Immature natural killer cell (primary cell): ENCODE data around the gene EPN1. TPM values are rescaled to one million over a fixed set of nuclear protein-coding genes. Genes with fewer than 3 reads are reported as not detected.
"Not testable (repeated sequence)": the region's sequence is repeated elsewhere in the genome, so short reads cannot be mapped to it uniquely, and the experiment has no call there.

Source experiments
- DNase-seq, 3 donors: peaks; one replicate each; pipeline ENCODE4 v3.0.0; 2022; ENCODE audit warnings: mixed read lengths in 1 of 3
- H3K27ac Mint-ChIP-seq, 6 donors: one replicate each; pipeline ENCODE4 v1.8.0; 2020; ENCODE audit warnings: mixed read lengths in 6 of 6, mild to moderate bottlenecking in 5 of 6, inconsistent platforms in 4 of 6, moderate library complexity in 3 of 6
- H3K27me3 Mint-ChIP-seq, 3 donors: one replicate each; pipeline ENCODE4 v1.8.0; 2020 to 2021; ENCODE audit warnings: low read depth in 3 of 3, mild to moderate bottlenecking in 3 of 3, mixed read lengths in 3 of 3, moderate library complexity in 3 of 3, inconsistent platforms in 1 of 3
- H3K36me3 Mint-ChIP-seq, 3 donors: one replicate each; pipeline ENCODE4 v1.8.0; 2020; ENCODE audit warnings: mixed read lengths in 3 of 3, inconsistent platforms in 2 of 3, mild to moderate bottlenecking in 2 of 3
- H3K4me1 Mint-ChIP-seq, 2 donors: one replicate each; pipeline ENCODE4 v1.8.0; 2020; ENCODE audit warnings: inconsistent platforms in 2 of 2, mild to moderate bottlenecking in 2 of 2, mixed read lengths in 2 of 2, moderate library complexity in 1 of 2
- H3K4me3 Mint-ChIP-seq, 5 donors: one replicate each; pipeline ENCODE4 v1.8.0; 2020; ENCODE audit warnings: mild to moderate bottlenecking in 5 of 5, mixed read lengths in 5 of 5, inconsistent platforms in 3 of 5, moderate library complexity in 3 of 5
- H3K9me3 Mint-ChIP-seq, 6 donors: one replicate each; pipeline ENCODE4 v1.8.0; 2020; ENCODE audit warnings: mild to moderate bottlenecking in 6 of 6, mixed read lengths in 6 of 6, inconsistent platforms in 4 of 6, moderate library complexity in 3 of 6
- polyA plus RNA-seq, 3 donors: library from polyadenylated mRNA; unstranded; fragments of 300-500 nt; fragmentation: Illumina TruSeq; gene quantifications; one replicate each; pipeline ENCODE4 v1.2.3, GENCODE V29; 2021

The EPN1 gene
- polyA plus RNA-seq, 3 donors from 2014 or later: 3.0 to 15.3 (median 3.7) TPM

DNA sequence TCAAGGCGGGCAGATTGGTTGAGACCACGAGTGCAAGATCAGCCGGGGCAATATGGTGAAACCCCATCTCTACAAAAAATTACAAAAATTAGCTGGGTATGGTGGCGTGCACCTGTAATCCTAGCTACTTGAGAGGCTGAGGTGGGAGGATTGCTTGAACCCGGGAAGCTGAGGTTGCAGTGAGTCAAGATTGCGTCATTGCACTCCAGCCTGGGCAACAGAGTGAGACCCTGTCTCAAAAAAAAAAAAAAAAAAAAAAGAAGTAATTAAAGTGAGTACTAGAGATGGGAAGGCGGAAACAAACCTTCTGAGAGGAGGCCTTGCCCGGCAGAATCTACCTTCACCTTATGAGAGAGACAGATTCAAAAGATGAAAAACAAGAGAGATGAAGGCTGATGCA is 48.5 kb downstream of the EPN1 start:
- DNase-seq: no peak
- H3K4me3 Mint-ChIP-seq: no peak overlapping the region
- H3K27me3 Mint-ChIP-seq: peaks cover 2 to 24% (median 7%) of the 10 kb centered on the region in 3 donors
- H3K36me3 Mint-ChIP-seq: peaks cover 0 to 4% (median 0%) of the 10 kb centered on the region in 3 donors
- H3K27ac Mint-ChIP-seq: no peak overlapping the region
- H3K4me1 Mint-ChIP-seq: no peaks in the 10 kb centered on the region
- peaks cover 2 to 24% (median 12%) of the 10 kb centered on the region in 6 donors for H3K9me3 Mint-ChIP-seq

DNA sequence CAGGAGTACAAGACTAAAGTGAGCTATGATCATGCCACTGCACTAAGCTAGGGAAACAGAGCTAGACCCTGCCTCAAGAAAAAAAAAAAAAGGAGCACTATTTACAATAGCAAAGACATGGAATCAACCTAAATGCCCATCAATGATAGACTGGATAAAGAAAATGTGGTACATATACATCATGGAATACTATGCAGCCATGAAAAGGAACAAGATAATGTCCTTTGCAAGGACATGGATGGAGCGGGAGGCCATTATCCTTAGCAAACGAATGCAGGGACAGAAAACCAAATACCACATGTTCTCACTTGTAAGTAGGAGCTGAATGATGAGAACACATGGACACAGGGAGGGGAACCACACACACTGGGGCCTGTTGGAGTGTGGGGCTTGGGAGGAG is 55.4 kb downstream of the EPN1 start:
- not testable (repeated sequence) for H3K9me3 Mint-ChIP-seq, H3K4me1 Mint-ChIP-seq, H3K27me3 Mint-ChIP-seq, H3K4me3 Mint-ChIP-seq, H3K36me3 Mint-ChIP-seq, DNase-seq, H3K27ac Mint-ChIP-seq

DNA sequence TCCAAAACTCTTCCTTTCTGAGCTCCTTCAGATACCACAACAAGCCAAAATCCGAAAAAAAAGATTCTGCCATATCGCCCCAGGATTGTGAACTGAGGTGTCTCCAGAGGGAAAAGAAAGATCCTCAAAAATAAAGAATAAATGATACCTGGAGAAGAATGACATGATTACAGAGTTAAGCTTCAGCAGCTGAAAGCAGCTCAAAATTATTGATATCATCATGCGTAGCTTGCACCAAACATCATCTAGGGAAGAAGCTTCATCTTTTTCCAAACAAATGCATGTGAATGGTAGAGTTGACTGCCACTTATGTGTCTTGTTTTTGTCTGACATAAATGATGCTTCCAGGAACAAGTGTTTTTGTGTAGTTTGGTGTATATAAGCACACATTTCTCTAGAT is 63.3 kb downstream of the EPN1 start, which contains the start of gene NLRP9:
Gene NLRP9 (minus strand): TSS at position 101 of the 400 bp plus-strand sequence. CDS start 28 bp downstream, at position 73.
- H3K9me3 Mint-ChIP-seq: no peaks in the 10 kb centered on the region
- H3K4me1 Mint-ChIP-seq: no peaks in the 10 kb centered on the region
- DNase-seq: no peak
- no peak within 1 kb of the TSS for H3K27ac Mint-ChIP-seq
- no peak within 1 kb of the TSS for H3K4me3 Mint-ChIP-seq
- no peaks in the 10 kb centered on the region for H3K36me3 Mint-ChIP-seq
- H3K27me3 Mint-ChIP-seq: peaks cover 0 to 2% (median 0%) of the 10 kb centered on the region in 3 donors

DNA sequence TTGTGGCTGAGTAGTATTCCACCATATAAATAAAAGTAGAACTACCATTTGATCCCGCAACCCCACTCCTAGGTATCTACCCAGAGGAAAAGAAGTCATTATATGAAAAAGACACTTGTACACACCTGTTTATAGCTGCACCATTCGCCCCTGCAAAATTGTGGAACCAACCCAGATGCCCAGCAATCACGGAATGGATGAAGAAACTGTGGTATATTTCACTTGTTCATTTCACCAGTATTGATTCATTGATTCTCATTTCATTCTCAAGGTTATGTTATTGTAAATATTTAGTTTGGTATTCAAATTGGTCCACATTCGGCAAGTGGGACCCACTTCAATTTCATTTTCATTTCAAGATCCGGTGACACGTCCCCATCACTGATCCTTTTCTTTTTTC is 75.7 kb downstream of the EPN1 start:
- Mint-ChIP-seq H3K4me1 (no peaks in the 10 kb centered on the region), H3K27ac (no peak overlapping the region), H3K9me3 (no peaks in the 10 kb centered on the region), H3K27me3 (peaks cover 1 to 15% (median 4%) of the 10 kb centered on the region in 3 donors), H3K4me3 (no peak overlapping the region), H3K36me3 (no peaks in the 10 kb centered on the region)
- no peak for DNase-seq

DNA sequence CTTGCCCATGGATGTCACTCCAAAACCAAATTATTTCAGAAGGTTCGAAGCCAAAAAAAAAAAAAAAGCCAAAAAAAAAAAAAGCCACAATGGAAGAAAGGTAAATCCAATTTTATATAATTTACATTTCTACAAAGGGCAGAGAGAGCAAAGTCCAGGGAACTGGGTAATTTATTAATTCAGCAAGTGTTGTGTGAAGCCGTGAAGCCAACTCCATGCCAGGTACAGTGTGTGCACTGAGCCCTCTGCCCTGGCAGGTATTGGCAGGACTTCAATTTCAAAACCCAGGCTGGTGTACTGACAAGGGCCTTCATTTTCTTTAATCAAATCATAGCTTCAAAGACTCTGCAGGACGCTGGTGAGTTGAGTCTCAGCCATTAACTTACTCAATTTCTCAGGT is 78.4 kb downstream of the EPN1 start:
- Mint-ChIP-seq H3K36me3 (no peaks in the 10 kb centered on the region), H3K4me1 (no peaks in the 10 kb centered on the region), H3K27ac (no peak overlapping the region), H3K9me3 (no peaks in the 10 kb centered on the region), H3K4me3 (no peak overlapping the region), H3K27me3 (peaks cover 1 to 15% (median 6%) of the 10 kb centered on the region in 3 donors)
- no peak for DNase-seq

DNA sequence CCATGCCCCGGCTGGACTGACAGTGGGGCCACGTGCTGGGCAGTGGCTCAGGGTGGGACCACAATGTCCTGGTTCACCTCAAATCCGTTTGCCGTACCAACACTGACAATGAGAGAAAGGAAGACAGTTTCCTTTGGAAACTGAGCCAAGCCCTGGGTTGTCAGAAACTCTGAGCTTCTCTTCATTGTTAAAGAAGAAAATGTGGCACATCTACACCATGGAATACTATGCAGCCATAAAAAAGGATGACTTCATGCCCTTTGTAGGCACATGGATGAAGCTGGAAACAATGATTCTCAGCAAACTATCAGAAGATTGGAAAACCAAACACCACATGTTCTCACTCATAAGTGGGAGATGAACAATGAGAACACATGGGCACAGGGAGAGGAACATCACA is 81.8 kb downstream of the EPN1 start:
- not testable (repeated sequence) for DNase-seq, H3K9me3 Mint-ChIP-seq, H3K4me1 Mint-ChIP-seq, H3K36me3 Mint-ChIP-seq, H3K27ac Mint-ChIP-seq, H3K4me3 Mint-ChIP-seq
- peaks cover 1 to 20% (median 4%) of the 10 kb centered on the region in 3 donors for H3K27me3 Mint-ChIP-seq

DNA sequence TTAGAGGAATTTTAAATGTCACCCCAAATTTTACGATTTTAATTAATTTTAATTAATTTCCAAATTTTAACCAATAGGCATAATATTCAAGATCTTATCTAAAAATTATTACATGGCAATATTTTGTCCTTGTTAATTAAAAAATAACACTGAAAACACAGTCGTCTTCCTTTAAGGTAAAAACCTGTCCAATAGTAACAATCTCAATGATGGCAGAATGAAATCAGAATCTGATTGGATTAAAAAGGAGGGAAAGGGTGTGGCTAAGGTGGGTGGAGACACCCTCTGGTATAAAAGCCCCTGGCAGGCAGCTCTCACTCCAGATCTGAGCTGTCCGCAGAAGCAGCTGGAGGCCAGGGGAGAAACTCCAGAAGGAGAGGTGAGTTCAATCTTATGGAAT is 83.8 kb downstream of the EPN1 start, which contains the start of gene RFPL4A:
Gene RFPL4A (plus strand): TSS at position 301 of the 400 bp plus-strand sequence. CDS start 2,704 bp downstream, outside the sequence.
- not testable (repeated sequence) for H3K4me1 Mint-ChIP-seq, H3K27ac Mint-ChIP-seq, H3K9me3 Mint-ChIP-seq, H3K36me3 Mint-ChIP-seq, DNase-seq, H3K4me3 Mint-ChIP-seq
- peaks cover 1 to 12% (median 4%) of the 10 kb centered on the region in 3 donors for H3K27me3 Mint-ChIP-seq

Other genes with a start within 250 kb of the EPN1 start
- gene SHISA7, start 231.9 kb upstream of the EPN1 start, polyA plus RNA-seq: not detected
- gene ISOC2, start 213.6 kb upstream of the EPN1 start, polyA plus RNA-seq: 10 to 100 TPM; 30.4 to 46.0 (median 34.2) TPM
- not detected for gene C19orf85, start 210.5 kb upstream of the EPN1 start, polyA plus RNA-seq
- gene ZNF628, start 198.6 kb upstream of the EPN1 start, polyA plus RNA-seq: under 1 TPM; 0.14 to 0.72 (median 0.21) TPM
- gene NAT14, start 190.0 kb upstream of the EPN1 start, polyA plus RNA-seq: 1 to 10 TPM in 2 of 3 donors, not detected in 1; 2.7 to 4.8 TPM
- gene SSC5D, start 186.8 kb upstream of the EPN1 start, polyA plus RNA-seq: not detected
- gene SBK2, start 138.1 kb upstream of the EPN1 start, polyA plus RNA-seq: not detected
- gene SBK3, start 129.7 kb upstream of the EPN1 start, polyA plus RNA-seq: not detected
- gene ZNF579, start 94.4 kb upstream of the EPN1 start, polyA plus RNA-seq: under 1 TPM in 2 of 3 donors, not detected in 1; 0.19 to 0.64 TPM
- 1 to 10 TPM in 2 of 3 donors, under 1 TPM in 1; 0.63 to 1.7 (median 1.0) TPM for gene FIZ1, start 75.7 kb upstream of the EPN1 start, polyA plus RNA-seq
- 10 to 100 TPM; 23.9 to 36.4 (median 31.7) TPM for gene ZNF524, start 74.9 kb upstream of the EPN1 start, polyA plus RNA-seq
- gene ZNF865, start 69.6 kb upstream of the EPN1 start, polyA plus RNA-seq: under 1 TPM in 2 of 3 donors, not detected in 1; 0.08 to 0.18 TPM
- gene ZNF784, start 50.7 kb upstream of the EPN1 start, polyA plus RNA-seq: under 1 TPM; 0.59 to 0.78 (median 0.62) TPM
- 10 to 100 TPM in 2 of 3 donors, 1 to 10 TPM in 1; 9.6 to 27.8 (median 13.8) TPM for gene ZNF580, start 34.2 kb upstream of the EPN1 start, polyA plus RNA-seq
- gene ZNF581, start 31.6 kb upstream of the EPN1 start, polyA plus RNA-seq: 10 to 100 TPM in 2 of 3 donors, 1 to 10 TPM in 1; 8.4 to 24.9 (median 20.6) TPM
- 1 to 10 TPM in 2 of 3 donors, not detected in 1; 1.1 to 1.7 TPM for gene CCDC106, start 27.0 kb upstream of the EPN1 start, polyA plus RNA-seq
- 10 to 100 TPM in 1 of 3 donors, 1 to 10 TPM in 2; 3.1 to 17.0 (median 8.0) TPM for gene U2AF2, start 20.2 kb upstream of the EPN1 start, polyA plus RNA-seq
- gene NLRP9, start 63.2 kb downstream of the EPN1 start, polyA plus RNA-seq: not detected
- gene RFPL4A, start 83.9 kb downstream of the EPN1 start, polyA plus RNA-seq: not detected
- gene RFPL4AL1, start 93.9 kb downstream of the EPN1 start, polyA plus RNA-seq: under 1 TPM in 1 of 3 donors, not detected in 2; 0.48 TPM
- not detected for gene NLRP11, start 156.8 kb downstream of the EPN1 start, polyA plus RNA-seq
- gene NLRP4, start 161.3 kb downstream of the EPN1 start, polyA plus RNA-seq: not detected